GM18507 (cell line): ENCODE data around the gene IRGQ.
"Not testable (repeated sequence)": the region's sequence is repeated elsewhere in the genome, so short reads cannot be mapped to it uniquely, and the experiment has no call there.

Source experiments
- DNase-seq: peaks from one replicate; pipeline ENCODE4 v3.0.0; 2011; ENCODE audit warnings: low read depth; ENCODE audit not compliant: insufficient read length; ENCODE audit errors: extremely low spot score
- FAIRE-seq: peaks from 2 replicates; lab custom pipeline; 2011; peaks lifted over from hg19 to GRCh38; lab: Jason Lieb, UNC

The IRGQ gene, protein sequence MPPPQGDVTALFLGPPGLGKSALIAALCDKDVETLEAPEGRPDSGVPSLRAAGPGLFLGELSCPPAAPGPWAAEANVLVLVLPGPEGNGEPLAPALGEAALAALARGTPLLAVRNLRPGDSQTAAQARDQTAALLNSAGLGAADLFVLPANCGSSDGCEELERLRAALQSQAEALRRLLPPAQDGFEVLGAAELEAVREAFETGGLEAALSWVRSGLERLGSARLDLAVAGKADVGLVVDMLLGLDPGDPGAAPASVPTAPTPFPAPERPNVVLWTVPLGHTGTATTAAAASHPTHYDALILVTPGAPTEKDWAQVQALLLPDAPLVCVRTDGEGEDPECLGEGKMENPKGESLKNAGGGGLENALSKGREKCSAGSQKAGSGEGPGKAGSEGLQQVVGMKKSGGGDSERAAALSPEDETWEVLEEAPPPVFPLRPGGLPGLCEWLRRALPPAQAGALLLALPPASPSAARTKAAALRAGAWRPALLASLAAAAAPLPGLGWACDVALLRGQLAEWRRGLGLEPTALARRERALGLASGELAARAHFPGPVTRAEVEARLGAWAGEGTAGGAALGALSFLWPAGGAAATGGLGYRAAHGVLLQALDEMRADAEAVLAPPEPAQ

DNA sequence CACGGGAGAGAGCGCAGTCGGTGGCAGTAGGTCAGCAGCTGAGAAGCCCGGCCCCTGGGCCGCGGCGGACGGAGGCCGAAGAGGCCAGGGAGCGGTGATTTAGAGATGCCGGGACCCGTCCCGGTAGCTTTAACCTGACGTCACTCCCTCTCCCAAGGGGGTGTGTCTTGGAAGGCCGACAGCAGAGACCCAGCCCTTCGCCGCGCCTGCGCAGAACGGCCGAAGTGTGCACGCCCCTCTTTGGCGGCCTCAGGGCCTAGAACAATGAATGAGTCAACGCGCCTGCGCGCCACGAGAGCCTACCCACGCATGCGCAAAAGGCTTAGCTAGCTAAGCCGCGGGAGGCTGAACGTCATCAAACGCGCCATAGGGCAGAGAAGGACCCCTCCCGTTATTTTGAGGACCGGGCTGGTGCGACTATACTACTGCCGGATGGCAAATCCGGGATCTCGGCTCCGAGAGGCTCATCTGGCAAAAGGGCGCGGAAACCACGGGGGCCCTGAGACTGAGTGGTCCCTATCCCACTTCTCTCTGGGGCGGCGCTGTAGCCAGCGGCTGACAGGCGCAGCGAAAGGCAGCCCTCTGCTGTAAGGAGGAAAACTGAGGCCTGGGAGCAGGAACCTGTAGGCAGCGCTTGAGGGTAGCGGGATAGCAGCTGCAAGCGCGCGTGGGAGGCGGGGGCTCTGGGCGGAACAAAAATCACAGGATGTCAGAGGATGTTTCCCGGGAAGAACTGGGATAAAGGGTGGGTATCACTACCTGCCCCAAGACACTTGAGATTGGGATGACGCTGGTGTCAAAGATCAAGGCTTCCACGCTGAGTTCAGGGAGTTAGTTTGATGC is at the start of gene IRGQ, which contains the start of gene ZNF576:
Gene IRGQ (minus strand): TSS at position 136 of the 843 bp plus-strand sequence. CDS start 796 bp downstream, outside the sequence.
Gene ZNF576 (plus strand): TSS at position 597 of the 843 bp plus-strand sequence. CDS start 514 bp downstream, outside the sequence.
- DNase-seq (peak; percentile 92), FAIRE-seq (peak; percentile 100)

DNA sequence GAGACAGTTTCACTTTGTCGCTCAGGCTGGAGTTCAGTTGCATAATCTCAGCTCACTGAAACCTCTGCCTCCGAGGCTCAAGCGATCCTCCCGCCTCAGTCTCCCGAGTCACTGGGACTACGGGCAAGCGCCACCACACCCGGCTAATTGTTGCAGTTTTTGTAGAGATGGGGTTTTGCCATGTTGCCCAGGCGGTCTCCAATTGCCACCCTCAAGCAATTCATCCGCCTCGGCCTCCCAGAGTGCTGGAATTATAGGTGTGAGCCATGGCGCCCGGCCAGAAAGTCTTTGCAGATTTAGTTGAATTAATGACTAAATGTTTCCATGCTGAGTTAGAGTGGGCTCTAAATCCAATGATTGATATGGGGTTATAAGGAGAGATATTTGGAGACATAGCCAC is 48.2 kb upstream of the IRGQ start:
- FAIRE-seq (no peak), DNase-seq (no peak)

DNA sequence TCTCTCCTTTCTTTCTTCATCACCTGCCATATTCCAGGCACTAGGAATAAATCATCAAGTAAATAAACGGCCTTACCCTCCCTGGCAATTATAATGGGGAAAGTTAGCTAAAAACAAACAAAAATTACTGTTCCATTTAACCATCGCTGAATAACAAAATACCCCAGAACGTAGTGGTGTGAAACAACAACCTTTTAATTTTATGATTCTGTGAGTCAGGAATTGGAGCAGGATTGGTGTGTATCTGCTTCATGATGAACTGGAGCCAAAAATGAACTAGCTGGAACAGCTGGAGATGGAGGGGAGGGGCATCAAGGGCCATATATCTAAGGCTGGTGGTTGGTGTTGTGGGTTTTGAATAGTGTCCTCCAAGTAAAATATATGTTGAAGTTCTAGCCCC is 47.4 kb upstream of the IRGQ start:
- no peak for FAIRE-seq

DNA sequence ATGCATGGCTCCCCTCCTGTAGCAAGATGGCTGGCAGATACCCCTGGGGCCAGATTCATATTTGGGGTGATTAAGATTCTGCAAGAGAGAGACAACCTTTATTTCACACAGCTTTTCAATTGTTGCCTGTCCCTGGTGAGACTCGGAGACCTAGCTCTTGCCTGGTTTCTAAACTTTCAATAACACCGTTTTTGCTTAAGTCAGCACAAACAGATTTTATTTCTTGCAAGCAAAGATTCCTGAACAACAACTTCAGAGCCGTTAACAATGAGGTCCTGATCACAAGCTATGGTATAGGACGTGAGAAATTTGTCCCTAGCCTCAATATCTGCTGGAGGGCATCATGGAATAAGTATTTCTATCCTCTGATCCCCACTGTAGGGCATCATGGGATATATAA is 46.6 kb upstream of the IRGQ start:
- FAIRE-seq (no peak), DNase-seq (no peak)

More for the DNA sequence above, 47.4 kb upstream of the IRGQ start:
- no peak for DNase-seq

DNA sequence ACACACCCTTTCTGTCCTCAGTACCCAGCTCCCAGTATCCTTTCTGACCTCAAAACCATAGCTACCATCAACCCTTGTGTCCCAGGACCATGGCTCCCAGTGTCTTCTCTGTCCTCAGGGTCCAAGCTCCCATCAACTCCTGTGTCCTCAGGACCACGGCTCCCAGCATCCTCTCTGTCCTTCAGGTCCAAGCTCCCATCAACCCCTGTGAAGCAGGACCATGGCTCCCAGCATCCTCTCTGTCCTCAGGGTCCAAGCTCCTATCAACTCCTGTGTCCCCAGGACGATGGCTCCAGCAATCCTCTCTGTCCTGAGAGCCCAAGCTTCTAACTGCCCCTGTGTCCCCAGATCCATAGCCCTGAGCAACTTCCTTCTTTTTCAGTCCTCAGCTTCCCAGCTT is 45.4 kb upstream of the IRGQ start:
- DNase-seq = no peak
- FAIRE-seq = no peak

DNA sequence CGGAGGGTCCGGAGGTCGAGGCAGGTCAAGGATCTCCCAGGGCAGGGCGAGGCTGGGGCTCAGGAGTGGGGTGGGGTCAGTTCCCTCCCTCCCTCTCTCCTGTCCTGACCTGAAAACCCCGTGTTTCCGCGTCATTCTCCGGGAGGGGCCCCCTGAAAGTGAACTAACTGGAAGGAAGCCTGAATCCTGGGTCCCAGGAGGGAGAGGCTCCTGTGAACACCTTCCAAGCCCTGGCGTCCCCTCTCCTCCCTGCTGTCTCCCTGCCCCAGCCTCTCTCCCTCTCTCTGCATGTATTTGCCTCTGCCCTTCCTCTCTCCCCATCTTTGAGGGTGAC is 44.5 kb upstream of the IRGQ start:
- no peak for FAIRE-seq
- DNase-seq = no peak

DNA sequence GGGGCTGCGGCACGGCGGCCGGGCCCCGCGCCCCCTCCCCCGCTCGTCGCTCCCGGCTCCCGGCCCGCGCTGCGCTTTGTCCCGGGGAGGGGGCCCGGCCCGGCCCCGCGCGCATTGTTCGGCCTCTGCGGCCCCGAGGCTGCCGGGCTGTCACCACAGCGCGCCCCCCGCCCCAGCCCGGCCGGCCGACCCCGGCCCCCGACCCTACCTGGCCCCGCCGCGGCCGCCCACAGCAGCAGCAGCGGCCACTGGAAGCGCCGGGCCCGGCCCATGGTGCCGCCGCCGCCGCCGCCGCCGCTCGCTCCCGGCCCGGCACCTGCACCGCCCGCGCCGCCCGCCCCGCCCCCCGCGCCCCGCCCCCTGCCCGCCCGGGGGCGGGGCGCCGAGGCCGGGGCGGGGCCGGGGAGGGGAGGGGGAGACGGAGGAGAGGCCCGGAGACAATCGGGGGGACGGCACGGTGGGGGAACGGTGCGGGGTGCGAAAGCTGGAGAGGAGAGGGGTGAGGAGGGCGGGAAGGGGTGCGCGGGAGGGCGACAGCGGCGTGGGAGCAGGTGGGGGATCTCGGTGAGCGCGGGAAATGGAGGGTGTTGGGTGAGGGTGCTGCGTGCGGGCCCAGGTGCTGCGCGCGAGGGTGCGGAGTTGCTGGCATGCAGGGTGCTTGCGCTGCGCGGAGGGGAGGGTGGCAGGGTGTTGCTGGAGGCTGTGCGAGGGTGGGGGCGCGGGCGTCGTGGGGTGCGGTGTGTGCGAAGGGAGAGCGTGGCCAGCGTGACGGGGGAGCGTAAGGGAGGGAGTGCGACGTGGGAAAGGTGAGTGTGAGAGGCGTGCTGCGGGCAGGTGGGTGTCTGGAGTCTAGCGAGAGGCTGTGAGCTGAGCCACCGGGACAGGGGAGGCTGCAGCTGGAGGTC is 43.8 kb upstream of the IRGQ start, which contains the start of gene CADM4:
Gene CADM4 (minus strand): TSS at position 332 of the 905 bp plus-strand sequence. CDS start 60 bp downstream, at position 272.
- FAIRE-seq = no peak
- DNase-seq = no peak

DNA sequence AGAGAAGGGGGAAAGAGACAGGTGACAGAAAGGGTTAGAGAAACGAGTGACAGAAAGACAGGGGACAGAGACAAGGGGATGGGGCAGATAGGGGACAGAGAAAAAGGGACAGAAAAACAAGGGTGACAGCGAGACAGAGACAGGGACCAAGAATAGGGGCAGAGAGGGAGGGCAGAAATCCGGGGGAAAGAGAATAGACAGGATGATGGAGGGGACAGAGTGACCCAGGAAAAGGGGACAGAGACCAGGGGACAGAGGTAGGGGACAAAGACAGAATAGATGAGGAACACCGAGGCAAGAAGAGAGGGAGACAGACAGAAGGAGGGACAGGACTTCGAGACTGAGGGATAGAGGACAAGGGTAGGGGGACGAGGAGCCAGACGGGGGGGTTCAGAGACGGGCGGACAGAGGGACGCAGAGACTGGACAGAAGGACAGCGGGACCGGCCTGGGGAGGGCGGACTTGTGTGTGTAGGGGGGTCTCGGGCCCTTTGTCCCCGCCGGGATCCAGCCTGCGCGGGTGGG is 43.1 kb upstream of the IRGQ start:
- DNase-seq = no peak
- FAIRE-seq = no peak

DNA sequence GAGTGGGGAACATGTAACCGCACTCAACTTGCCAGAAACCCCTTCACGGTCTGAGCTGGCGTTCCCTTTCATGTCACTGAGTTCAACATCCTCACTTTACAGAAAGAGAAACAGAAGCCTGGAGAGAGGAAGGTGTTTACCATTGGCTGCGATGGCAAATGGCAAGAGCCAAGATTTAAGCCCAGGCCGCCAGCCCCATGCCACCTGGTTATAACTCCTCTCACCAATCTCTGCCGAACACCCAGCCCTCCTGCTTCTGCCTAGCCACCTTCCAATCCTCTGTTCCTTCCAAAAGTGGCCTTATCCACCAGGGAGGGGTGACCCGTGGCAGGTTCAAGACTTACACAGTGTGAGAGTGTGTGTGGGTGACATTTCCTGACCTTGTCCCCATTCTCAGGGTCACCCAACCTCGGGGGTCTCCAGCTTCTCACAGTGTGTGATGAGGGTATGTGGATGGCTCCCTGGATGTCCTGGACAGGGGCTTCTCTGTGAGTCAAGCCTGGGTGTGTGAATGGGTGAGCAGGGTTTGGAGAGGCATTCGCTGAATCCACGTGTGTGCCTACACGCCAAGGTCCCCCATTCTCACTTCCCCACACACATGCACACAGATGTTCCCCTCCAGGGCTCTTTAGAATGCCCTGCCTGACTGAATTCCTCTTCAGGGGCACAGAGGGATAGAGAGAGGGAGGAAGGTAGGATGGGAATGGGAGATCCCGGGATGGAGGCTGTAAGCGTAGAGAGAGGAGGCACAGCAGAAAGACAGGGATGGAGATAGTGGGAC is 42.5 kb upstream of the IRGQ start:
- FAIRE-seq (no peak), DNase-seq (no peak)

DNA sequence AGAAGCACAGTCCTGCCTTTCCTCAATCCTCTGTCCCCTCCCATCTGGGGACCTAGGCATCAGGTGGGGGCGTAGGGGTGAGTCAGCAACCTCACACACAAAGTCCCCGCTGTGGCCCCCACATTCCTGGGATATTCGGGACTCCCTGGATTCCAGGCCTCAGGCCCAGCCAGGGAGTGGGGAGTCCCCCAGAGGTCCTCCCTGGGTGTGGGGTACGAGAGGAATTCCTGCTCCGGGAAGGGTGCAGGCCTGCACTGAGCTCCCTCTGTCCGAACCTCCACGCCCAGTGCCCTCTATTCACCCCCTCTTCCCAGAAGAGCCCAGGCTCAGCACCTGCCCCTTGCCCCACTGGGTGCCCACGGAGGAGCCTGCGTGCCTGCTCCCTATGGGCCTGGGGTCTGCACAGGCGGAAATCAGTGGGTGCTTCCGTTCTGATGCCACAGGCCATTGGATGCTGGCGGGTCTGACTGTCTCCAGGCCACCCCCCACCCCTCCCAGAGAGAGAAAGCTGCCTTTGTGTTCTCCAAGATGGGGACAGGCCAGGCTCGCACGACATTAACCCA is 40.3 kb upstream of the IRGQ start:
- FAIRE-seq = no peak
- DNase-seq = no peak

DNA sequence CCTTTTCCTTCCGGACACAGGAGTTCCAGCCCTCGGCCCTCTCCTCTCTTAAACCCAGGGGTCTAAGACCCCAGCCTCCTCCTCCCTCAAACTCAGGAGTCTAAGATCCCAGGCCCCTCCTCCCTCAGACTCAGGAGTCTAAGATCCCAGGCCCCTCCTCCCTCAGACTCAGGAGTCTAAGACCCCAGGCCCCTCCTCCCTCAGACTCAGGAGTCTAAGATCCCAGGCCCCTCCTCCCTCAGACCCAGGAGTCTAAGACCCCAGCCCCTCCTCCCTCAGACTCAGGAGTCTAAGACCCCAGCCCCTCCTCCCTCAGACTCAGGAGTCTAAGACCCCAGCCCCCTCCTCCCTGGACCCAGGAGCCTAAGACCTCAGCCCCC is 39.6 kb upstream of the IRGQ start:
- FAIRE-seq, DNase-seq: not testable (repeated sequence)

DNA sequence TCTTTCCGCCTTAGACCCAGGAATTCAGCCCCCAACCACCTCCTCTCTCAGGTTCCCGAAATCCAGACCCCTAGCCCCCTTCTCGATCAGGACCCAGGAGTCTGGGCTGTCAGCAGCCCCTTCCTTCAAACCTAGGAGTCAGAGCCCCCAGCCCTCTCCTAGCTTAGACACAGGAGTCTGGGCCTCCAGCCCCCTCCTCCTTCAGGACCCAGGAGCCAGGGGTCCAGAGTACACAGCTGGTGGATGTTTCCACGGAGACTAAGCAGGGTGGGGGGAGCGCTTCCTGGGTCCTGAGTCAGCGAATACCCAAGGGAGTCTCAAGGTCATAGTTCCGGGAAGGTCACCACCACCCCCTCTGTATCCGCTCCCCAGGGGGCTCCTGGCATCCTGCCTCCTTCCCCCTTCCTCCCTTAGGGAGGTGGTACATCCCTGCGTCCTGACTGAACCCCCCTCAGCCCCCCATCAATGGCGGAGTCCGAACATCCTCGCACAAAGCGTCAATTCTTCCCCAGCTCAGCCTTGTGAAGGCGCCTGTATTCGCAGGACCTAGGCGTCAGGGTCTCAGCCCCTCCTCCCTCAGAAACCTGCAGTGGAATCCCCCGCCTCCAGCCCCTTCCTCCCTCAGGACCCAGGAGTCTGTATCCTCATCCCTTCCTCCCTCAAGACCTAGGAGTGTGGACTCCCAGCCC is 39.1 kb upstream of the IRGQ start:
- DNase-seq (no peak), FAIRE-seq (no peak)

DNA sequence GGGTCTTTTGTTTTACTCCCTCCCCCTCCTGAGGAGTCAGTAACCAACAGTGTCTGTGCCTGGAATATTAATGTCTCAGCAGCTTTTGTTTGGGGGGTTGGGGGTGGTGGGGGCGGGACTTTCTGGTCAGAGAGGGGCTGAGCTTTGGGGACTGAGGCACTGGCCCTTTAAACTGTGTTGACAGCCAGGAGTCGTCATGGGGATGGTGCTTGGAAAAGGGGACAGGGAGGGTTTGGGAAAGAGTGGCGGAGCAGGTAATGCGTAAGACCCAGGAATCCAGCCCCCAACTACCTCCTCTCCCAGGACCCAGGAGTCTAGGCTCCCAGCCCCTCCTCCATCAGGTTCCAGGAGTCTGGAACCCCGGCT is 38.6 kb upstream of the IRGQ start:
- FAIRE-seq (no peak), DNase-seq (no peak)

DNA sequence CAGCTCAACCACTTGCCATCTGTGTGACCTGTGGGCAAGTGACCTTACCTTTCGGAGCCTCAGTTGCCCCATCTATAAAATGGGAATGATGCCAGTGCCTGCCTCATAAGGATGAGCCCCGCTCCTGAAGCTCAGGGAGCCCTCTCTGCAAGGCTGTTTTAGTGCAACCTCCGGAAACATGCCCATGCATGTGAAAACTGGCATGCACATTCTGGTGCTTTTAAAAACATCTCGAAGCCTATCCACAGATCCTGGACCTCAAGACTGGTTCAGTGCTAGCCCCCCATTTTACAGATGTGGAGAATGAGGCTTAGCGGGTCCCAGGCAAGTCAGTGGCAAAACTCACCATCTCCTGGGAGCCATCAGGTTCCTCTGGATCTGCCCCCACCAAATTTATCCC is 38.1 kb upstream of the IRGQ start:
- FAIRE-seq = no peak
- DNase-seq = no peak

DNA sequence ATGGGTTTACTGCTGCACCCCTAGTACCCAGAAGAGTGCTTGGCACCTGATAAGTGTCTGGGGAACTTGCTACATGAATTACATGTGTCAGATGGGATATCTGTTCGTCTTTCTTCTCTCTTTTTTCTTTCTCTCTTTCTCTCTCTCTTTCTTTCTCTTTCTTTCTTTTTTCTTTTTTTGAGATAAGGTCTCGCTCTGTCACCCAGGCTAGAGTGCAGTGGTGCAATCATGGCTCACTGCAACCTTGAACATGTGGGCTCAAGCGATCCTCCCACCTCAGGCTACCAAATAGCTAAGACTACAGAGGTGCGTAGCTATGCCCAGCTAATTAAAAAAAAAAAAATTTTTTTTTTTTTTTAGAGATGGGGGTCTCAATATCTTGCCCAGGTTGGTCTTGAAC is 37.6 kb upstream of the IRGQ start:
- no peak for FAIRE-seq
- no peak for DNase-seq

DNA sequence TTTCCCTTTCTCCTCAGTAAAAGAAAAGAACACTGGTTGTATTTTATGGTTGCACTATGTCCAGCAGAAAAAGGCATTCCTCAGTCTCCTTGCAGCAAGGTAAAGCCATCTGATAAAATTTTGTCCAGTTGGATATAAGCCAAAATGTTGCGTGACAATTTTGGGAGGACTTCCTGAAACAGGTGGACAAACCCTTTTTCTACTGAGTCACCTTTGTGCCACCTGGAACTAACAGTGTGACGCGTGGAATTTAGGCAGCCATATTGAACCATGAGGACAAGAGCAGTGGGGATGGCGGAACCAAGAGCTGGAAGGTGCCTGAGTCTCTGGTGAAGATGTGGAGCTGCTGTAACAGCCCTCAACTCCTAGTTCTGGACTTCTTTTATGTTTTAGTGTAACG is 35.6 kb upstream of the IRGQ start:
- no peak for FAIRE-seq
- DNase-seq = no peak

DNA sequence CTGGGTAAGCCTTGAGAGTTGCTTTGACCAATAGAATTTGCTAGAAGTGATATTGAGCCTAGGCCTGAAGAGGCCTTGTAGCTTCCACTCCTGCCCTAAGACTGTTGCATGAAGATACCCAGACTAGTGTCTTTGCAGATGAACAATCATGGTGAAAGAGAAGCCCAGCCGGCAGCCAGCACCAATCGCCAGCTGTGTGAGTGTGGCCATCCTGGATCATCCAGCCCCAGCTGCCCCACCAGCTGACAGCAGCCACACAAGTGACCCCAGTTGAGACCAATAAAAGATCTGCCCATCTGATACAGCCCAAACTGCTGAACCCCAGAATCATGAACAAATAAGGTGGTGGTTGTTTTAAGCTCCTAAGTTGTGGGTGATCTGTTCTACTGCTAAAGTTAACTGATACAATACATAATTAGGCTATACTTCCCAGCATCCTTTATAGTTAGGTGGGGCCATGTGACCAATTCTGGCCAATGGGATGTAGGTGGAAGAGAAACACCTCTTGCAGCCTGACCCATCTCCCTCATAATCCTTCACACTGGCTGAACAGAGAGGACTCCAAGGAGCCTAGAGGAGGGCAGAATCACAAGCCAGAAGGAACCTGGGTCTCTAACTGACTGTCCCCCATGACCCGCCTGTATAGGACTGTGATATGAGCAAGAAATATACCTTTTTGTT is 32.9 kb upstream of the IRGQ start:
- DNase-seq = no peak

More for the DNA sequence above, 32.9 kb upstream of the IRGQ start:
- FAIRE-seq = no peak
